WI38 (cell line): ENCODE measurements around the gene DGUOK.
"Not testable (repeated sequence)": the region's sequence is repeated elsewhere in the genome, so short reads cannot be mapped to it uniquely, and the experiment has no call there.

ENCODE experiments used
- H3K4me3 ChIP-seq: 2 replicates; pipeline ENCODE4 v1.5.1; 2011; ENCODE audit warnings: low read depth, mild to moderate bottlenecking, control low read depth, low read length
- TF ChIP-seq, protein P1 (sequence below): IDR thresholded peaks from 2 replicates; pipeline ENCODE4 v1.5.1; 2012; ENCODE audit warnings: low read depth, mild to moderate bottlenecking, control low read depth, low read length

The DGUOK gene

DNA sequence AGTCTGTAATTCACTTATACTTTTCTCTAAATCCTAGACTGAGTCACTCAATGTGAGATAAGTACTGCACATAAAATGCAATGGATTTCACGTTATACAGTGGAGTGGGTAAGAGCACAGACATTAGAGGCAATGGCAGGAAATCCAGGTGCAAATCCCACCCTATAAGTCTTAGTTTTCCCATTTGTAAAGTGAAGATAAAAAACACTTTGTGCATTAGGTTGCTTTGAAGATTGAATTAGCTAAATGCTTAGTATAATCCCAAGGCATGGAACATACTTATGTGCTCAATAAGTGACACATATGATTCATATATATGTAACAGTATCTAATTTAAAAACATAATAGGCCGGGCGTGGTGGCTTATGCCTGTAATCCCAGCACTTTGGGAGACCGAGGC lies 23.4 kb upstream of the DGUOK start:
- no peak overlapping the region for H3K4me3 ChIP-seq
- TF ChIP-seq, protein P1, sequence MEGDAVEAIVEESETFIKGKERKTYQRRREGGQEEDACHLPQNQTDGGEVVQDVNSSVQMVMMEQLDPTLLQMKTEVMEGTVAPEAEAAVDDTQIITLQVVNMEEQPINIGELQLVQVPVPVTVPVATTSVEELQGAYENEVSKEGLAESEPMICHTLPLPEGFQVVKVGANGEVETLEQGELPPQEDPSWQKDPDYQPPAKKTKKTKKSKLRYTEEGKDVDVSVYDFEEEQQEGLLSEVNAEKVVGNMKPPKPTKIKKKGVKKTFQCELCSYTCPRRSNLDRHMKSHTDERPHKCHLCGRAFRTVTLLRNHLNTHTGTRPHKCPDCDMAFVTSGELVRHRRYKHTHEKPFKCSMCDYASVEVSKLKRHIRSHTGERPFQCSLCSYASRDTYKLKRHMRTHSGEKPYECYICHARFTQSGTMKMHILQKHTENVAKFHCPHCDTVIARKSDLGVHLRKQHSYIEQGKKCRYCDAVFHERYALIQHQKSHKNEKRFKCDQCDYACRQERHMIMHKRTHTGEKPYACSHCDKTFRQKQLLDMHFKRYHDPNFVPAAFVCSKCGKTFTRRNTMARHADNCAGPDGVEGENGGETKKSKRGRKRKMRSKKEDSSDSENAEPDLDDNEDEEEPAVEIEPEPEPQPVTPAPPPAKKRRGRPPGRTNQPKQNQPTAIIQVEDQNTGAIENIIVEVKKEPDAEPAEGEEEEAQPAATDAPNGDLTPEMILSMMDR: no peak

DNA sequence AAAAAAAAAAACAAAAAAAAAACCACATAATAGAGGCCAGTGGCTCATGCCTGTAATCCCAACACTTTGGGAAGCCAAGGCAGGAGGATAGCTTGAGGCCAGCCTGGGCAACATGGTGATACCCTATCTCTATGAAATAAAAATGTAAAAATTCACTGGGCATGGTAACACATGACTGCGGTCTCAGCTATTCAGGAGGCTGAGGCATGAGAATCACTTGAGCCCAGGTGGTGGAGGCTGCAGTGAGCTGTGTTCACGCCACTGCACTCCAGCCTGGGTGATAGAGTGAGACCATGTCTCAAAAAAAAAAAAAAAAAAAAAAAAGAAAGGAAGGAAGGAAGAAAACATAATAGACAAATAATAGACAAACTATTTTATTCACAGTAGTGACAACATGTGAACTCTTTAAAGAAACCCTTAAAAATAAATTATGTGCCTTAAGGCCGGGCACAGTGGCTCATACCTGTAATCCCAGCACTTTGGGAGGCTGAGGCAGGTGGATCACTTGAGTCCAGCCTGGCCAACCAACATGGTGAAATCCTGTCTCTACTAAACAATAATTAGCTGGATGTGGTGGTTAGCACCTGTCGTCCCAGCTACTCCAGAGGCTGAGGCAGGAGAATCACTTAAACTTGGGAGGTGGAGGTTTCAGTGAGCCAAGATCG lies 22.6 kb upstream of the DGUOK start:
- H3K4me3 ChIP-seq: not testable (repeated sequence)

DNA sequence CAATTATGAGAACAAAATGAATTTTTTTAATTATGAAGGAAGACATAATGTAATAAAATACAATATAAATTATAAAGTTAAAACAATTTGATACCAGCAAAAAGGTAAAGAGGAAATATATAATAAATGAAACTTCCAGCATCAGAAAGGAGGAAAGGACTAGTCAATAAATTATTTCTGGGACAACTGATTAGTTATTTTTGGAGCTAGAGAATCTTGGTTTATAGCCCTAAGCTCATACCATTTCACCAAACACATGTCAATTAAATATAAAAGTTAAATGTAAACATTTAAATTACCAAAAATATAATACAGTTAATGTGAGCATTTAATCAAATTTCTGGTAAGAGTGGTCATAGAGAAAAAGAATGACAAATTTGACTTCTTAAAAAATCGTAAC lies 21.7 kb upstream of the DGUOK start:
- TF ChIP-seq, protein P1: no peak
- H3K4me3 ChIP-seq: no peak overlapping the region

DNA sequence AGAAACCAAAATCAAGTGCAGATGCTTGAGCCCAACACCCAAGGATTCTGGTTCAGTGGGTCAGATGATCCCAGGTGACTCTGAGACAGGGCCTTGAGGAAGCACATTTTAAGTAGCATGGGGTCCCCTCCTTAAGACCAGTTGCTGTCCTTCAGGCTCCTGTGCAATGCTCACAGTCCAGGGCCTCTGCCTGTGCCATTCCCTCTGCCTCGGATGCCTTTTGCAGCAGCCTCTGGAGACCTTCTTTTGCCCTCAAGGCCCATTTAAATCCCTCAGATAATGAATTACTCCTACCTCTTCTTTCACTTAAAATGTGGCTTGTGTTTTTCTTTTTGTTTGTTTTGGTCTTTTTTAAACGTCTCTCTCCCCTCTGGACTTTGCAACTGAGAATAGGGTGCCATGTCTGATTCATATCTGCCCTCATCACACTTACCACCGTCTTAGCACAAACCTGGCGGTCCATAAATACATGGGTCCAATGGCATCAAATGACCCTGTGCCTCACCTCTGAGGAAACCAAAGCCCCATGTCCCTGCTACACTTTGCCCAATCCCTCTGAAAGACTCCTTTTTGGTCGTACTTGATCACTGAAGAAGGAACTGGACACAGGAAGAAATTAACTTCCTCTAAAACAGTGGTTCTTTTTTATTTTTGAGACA lies 19.7 kb upstream of the DGUOK start:
- TF ChIP-seq, protein P1: no peak
- H3K4me3 ChIP-seq: no peak overlapping the region

DNA sequence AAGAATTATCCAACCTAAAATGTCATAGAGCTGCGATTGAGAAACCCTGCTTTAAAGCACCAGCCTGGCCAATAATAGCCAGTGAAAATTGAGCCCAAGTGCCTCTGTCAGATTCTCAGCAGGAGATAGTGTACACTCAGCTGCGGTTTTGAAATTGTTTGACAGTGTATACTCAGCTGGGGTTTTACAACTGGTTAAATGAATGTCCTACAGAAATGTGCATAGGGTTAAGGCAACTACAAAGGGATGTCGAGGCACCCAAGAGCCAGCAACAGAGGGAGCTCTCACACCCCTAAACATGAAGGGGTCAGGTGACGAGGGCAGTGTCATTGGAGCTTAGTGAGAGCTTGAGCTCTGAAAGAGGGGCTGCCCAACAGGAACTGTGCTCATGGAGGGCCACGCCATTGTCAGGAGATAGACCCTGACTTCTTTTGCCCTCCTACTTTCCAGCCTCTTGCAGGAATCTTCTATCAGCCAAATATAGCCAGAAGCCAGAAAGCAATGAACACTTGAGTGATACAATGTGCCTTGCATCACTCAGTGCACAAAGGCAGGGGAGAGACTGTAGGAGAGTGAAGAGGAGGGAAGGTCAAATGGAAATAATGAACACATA lies 18.7 kb upstream of the DGUOK start:
- H3K4me3 ChIP-seq: no peak overlapping the region
- TF ChIP-seq, protein P1: no peak

DNA sequence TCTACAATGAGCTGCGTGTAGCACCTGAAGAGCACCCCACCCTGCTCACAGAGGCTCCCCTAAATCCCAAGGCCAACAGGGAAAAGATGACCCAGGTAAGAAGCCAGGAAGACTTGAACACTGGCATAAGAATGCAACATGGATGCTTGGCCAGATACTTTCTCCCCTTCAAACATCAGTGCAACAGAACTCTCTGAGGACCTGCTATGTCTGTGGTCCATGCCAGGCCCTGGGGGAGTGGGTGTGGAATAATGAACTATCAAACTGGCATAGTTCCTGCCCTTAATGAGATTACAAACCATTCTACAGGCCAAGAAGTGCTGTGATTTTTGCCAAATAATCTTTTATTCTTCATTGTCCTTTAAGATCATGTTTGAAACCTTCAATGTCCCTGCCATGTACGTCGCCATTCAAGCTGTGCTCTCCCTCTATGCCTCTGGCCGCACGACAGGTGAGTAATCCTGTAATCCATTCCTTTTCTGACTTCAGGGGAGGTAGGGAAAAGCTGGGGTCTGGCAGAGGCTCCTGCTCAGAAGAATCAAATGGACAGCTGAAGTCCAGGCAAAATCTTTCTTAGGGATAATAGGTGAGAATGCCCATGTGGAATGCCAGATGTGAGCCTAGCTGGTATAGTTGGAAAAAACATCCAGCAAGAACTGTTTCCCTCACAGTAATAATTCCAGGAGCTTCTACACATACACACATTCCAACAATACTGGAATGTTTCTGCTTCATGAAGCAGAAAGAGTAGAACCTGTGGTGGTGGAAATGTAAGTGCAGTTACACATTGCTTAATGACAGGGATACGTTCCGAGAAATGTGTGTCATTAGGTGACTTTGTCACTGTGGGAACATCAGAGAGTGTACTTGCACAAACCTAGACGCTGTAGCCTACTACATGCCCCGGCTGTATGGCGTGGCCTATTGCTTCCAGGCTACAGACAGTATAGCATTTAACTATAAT lies 17.7 kb upstream of the DGUOK start:
- H3K4me3 ChIP-seq: no peak overlapping the region
- TF ChIP-seq, protein P1: no peak

DNA sequence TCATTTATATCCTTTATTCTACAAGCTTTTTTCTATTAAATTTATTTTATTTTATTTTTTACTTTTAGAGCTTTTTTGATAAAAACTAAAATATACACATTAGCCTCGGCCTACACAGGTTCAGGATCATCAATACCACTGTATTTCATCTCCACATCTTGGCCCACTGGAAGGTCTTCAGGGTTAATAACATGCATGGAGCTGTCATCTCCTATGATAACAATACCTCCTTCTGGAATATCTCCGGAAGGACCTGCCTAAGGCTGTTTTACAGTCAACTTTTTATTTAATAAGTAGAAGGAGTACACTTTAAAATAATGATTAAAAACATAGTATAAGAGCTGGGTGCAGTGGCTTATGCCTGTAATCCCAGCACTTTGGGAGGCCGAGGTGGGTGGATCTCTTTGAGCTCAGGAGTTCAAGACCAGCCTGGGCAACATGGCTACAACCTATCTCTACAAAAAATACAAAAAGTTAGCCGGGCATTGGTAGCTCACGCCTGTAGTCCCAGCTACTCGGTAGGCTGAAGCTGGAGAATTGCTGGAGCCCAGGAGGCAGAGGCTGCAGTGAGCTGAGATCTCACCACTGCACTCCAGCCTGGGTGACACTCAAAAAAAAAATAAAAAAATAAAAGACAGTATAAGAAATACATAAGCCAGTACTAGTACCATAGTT lies 15.7 kb upstream of the DGUOK start:
- no peak overlapping the region for H3K4me3 ChIP-seq
- TF ChIP-seq, protein P1: no peak
